A673 (cell line): ENCODE measurements around the gene MORN5.

ENCODE experiments used
- CTCF ChIP-seq: fragments of 300-800, 200-600 bp; sonication (generic); conservative IDR thresholded peaks from 2 replicates; pipeline ENCODE4 v1.5.1; 2017; ENCODE audit warnings: low read depth, mild to moderate bottlenecking, antibody characterized with exemption, low read length, moderate library complexity, mixed read lengths
- EZH2 ChIP-seq: fragments of 200-600 bp; sonication (generic); IDR thresholded peaks from 2 replicates; pipeline ENCODE4 v1.6.1; 2017; ENCODE audit warnings: borderline replicate concordance, low read depth, mild to moderate bottlenecking, mixed read lengths, antibody characterized with exemption, low read length; ENCODE audit not compliant: poor library complexity, severe bottlenecking

- TF ChIP-seq CTCF: no peak
- no peak for TF ChIP-seq EZH2
Measured at GRCh38 chr9:122173670-122174069, 14.0 kb downstream of the MORN5 start.
